ENCODE results near the gene SBF2. TPM values are rescaled to one million over a fixed set of nuclear protein-coding genes. Genes with fewer than 3 reads are reported as not detected.
A peak's percentile ranks its signal among the peaks of the same experiment; 100 is the strongest.

The SBF2 gene
- total RNA-seq, 2 donors from 2014 or later: 22.8 to 23.9 TPM

DNA sequence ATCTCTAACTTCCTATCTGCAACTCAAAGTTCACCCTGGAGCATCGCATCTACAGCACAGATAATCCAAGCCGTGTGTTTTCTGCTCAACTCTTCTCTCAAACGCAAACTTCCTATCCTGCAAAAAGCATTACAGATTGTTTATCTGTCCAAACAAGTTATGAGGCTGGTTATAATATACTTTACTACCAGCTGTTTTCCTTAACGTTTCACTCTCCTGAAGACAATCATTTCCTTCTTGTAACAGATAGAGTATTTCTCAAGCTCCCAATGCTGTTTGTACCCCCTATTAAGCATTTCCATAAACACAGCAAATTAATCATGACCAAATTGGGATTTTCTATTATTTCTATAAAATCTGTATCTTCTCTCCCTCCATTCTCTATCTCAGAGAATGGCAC, 84.7 kb downstream of the SBF2 start:
- Histone ChIP-seq H3K27me3 (no peaks in the 10 kb centered on the region), H3K36me3 (no peaks in the 10 kb centered on the region), H3K4me1 (no peaks in the 10 kb centered on the region), H3K27ac (no peak overlapping the region), H3K4me3 (no peak overlapping the region), H3K9me3 (peaks cover 0 to 5% of the 10 kb centered on the region in 2 donors)
- DNase-seq (ENCODE audit: low spot score): no peak
- TF ChIP-seq, protein P1, sequence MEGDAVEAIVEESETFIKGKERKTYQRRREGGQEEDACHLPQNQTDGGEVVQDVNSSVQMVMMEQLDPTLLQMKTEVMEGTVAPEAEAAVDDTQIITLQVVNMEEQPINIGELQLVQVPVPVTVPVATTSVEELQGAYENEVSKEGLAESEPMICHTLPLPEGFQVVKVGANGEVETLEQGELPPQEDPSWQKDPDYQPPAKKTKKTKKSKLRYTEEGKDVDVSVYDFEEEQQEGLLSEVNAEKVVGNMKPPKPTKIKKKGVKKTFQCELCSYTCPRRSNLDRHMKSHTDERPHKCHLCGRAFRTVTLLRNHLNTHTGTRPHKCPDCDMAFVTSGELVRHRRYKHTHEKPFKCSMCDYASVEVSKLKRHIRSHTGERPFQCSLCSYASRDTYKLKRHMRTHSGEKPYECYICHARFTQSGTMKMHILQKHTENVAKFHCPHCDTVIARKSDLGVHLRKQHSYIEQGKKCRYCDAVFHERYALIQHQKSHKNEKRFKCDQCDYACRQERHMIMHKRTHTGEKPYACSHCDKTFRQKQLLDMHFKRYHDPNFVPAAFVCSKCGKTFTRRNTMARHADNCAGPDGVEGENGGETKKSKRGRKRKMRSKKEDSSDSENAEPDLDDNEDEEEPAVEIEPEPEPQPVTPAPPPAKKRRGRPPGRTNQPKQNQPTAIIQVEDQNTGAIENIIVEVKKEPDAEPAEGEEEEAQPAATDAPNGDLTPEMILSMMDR (IDR thresholded peaks at IDR 0.05): no peak

DNA sequence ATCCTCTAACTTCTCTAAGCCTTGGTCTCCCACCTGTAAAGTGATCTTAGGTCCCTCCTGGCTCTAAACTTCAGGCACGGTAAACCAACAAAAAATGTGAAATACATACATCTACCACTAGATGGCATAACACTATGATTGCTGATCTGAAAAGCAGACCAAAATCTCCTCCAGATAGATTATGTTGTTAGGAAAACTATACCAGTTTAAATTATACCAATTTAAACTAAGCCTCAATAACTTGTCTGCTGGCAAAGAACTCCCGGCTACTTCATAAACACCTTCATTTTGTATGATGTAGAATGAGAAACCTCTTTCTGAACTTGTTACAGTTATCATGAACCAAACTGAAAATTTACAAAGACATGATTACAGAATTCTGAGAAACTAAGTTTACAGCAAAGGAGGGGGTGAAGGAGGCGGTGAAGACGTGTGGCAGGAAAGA, 85.9 kb downstream of the SBF2 start:
- Histone ChIP-seq H3K36me3 (no peaks in the 10 kb centered on the region), H3K9me3 (peaks cover 0 to 17% of the 10 kb centered on the region in 2 donors), H3K27me3 (no peaks in the 10 kb centered on the region), H3K4me3 (no peak overlapping the region), H3K27ac (no peak overlapping the region), H3K4me1 (no peaks in the 10 kb centered on the region)
- TF ChIP-seq, protein P1 (IDR thresholded peaks at IDR 0.05): peak; percentile 47 to 86
- DNase-seq (ENCODE audit: low spot score): no peak

DNA sequence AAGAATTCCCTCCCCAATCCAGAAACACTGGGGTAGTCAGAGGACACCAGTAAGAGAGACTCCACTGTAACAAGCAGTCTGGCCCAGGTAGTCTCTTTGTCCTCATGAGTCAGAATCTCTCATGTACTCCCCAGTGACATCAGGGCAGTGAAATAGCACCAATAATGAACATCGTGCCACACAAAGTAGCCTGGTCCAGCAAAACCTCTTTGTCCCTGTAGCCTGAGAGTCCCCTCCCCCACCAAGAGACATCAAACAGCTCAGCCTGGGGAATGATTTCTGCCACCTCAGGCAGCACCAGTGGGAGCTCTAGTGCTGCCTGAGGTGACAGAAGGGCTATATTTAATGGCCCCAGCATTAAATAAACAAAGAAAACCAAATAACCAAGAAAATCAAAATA, 88.1 kb downstream of the SBF2 start:
- Histone ChIP-seq H3K27me3 (no peaks in the 10 kb centered on the region), H3K9me3 (peaks cover 0 to 20% of the 10 kb centered on the region in 2 donors), H3K4me1 (no peaks in the 10 kb centered on the region), H3K36me3 (no peaks in the 10 kb centered on the region), H3K27ac (no peak overlapping the region), H3K4me3 (no peak overlapping the region)
- TF ChIP-seq, protein P1 (IDR thresholded peaks at IDR 0.05): no peak
- DNase-seq (ENCODE audit: low spot score): no peak

DNA sequence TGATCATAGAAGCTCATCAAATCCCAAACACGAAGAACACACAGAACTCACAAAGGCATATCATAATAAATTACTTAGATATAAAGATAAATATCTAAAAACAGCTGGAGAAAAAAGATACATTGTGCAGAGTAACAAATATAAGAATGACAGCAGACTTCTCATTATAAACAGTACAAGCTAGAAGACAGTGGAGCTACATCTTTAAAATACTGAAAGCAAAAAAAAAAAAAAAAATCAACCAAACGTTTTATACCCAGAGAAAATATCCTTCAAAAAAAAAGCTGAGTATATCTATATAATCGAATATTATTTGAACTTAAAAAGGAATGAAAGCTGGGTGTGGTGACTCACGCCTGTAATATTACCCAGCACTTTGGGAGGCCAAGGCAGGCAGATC, 90.0 kb downstream of the SBF2 start:
- TF ChIP-seq, protein P1 (IDR thresholded peaks at IDR 0.05): no peak

DNA sequence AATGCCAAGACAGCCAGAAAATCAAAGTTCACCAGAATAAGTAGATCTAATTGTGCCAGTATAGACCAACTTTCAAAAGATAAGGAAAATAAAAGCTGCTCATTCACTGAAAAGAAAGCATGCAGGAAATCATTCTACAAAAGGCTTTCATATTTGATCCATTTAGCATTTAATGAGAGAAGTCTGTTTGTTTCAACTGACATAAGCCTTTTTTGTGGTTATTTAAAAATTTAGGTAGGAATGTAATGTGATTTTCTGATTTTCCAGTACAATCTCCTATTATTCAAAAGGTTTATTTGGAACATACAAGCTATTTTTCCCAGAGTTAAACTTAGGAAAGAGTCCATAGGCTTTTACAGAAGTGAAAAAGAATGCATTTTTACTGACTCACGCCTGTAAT, 92.7 kb downstream of the SBF2 start:
- no peaks in the 10 kb centered on the region for H3K27me3 ChIP-seq
- no peak overlapping the region for H3K4me3 ChIP-seq
- TF ChIP-seq, protein P1 (IDR thresholded peaks at IDR 0.05): no peak
- no peaks in the 10 kb centered on the region for H3K36me3 ChIP-seq
- no peaks in the 10 kb centered on the region for H3K4me1 ChIP-seq
- DNase-seq (ENCODE audit: low spot score): no peak
- peaks cover 0 to 20% of the 10 kb centered on the region in 2 donors for H3K9me3 ChIP-seq
- H3K27ac ChIP-seq: no peak overlapping the region

More for the DNA sequence above, 90.0 kb downstream of the SBF2 start:
- H3K9me3 ChIP-seq: peaks cover 0 to 20% of the 10 kb centered on the region in 2 donors
- no peaks in the 10 kb centered on the region for H3K36me3 ChIP-seq
- no peak overlapping the region for H3K27ac ChIP-seq
- H3K27me3 ChIP-seq: no peaks in the 10 kb centered on the region
- no peak for DNase-seq (ENCODE audit: low spot score)
- no peaks in the 10 kb centered on the region for H3K4me1 ChIP-seq
- no peak overlapping the region for H3K4me3 ChIP-seq

DNA sequence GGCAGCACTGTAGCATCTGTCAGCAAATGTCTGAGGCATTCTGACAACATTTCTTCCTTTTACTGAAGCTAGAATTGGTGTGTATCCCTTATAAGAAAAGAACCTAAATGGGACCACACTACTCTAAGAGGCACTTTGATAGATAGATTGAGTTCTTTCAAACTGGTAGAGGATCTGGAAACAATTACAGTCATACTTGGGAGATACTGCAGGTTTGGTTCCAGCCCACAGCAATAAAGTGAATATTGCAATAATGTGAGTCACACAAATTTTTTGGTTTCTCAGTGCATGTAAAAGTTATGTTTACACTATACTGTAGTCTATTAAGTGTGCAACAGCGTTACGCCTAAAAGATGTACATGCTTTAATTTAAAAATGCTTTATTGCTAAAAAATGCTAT, 96.9 kb downstream of the SBF2 start:
- Histone ChIP-seq H3K27ac (no peak overlapping the region), H3K9me3 (no peaks in the 10 kb centered on the region), H3K4me3 (no peak overlapping the region), H3K4me1 (no peaks in the 10 kb centered on the region), H3K36me3 (no peaks in the 10 kb centered on the region), H3K27me3 (no peaks in the 10 kb centered on the region)
- TF ChIP-seq, protein P1 (IDR thresholded peaks at IDR 0.05): no peak
- no peak for DNase-seq (ENCODE audit: low spot score)
